Measurements from ENCODE around the gene CIDEC. TPM values are rescaled to one million over a fixed set of nuclear protein-coding genes. Genes with fewer than 3 reads are reported as not detected.
A peak's percentile ranks its signal among the peaks of the same experiment; 100 is the strongest.
"Not testable (repeated sequence)": the region's sequence is repeated elsewhere in the genome, so short reads cannot be mapped to it uniquely, and the experiment has no call there.

CIDEC gene
- total RNA-seq, 2 experiments from 2014 or later: not detected

- no peak overlapping the region for H3K27ac Mint-ChIP-seq
- H3K4me1 Mint-ChIP-seq: peaks cover 15% of the 10 kb centered on the region
- no peak overlapping the region for H3K4me3 Mint-ChIP-seq
- H3K36me3 Mint-ChIP-seq: peaks cover 2% of the 10 kb centered on the region
- ATAC-seq (ENCODE audit: low read depth) (no peak), DNase-seq (no peak)
- H3K9me3 Mint-ChIP-seq: no peaks in the 10 kb centered on the region
- peaks cover 13% of the 10 kb centered on the region for H3K27me3 Mint-ChIP-seq
- POLR2A ChIA-PET: interaction anchor here (0.8 to 2.2 kb wide), 5 partner anchors 13 to 31 kb away, joined by 3 to 5 read pairs (median 3); partner anchors contain the start of gene JAGN1
These were observed 31.8 kb upstream of the CIDEC start for GRCh38 chr3:9911863-9912262.

GRCh38 chr3:9909221-9910013, 29.4 kb upstream of the CIDEC start:
- ATAC-seq (ENCODE audit: low read depth): no peak
- Mint-ChIP-seq H3K27ac (no peak overlapping the region), H3K4me1 (peaks cover 12% of the 10 kb centered on the region)

GRCh38 chr3:9908286-9908685, 28.2 kb upstream of the CIDEC start:
- POLR2A ChIA-PET: interaction anchor here (0.5 kb wide), 1 partner anchor 75 kb away, joined by 5 read pairs; no protein-coding TSS in a partner anchor
- Mint-ChIP-seq H3K9me3 (no peaks in the 10 kb centered on the region), H3K4me3 (no peak overlapping the region), H3K4me1 (peaks cover 19% of the 10 kb centered on the region), H3K27me3 (peaks cover 9% of the 10 kb centered on the region), H3K27ac (no peak overlapping the region), H3K36me3 (peaks cover 2% of the 10 kb centered on the region)
- DNase-seq (no peak), ATAC-seq (ENCODE audit: low read depth) (no peak)

More at GRCh38 chr3:9909221-9910013, 29.4 kb upstream of the CIDEC start:
- no peak for DNase-seq
- POLR2A ChIA-PET: interaction anchor here (2.2 kb wide), 1 partner anchor 19 kb away, joined by 5 read pairs; the partner anchor contains the start of gene JAGN1
- Mint-ChIP-seq H3K9me3 (no peaks in the 10 kb centered on the region), H3K36me3 (peaks cover 2% of the 10 kb centered on the region), H3K27me3 (peaks cover 13% of the 10 kb centered on the region), H3K4me3 (no peak overlapping the region)

- no peak for DNase-seq
- H3K4me3 Mint-ChIP-seq: no peak overlapping the region
- no peaks in the 10 kb centered on the region for H3K36me3 Mint-ChIP-seq
- ATAC-seq (ENCODE audit: low read depth): no peak
- no peak overlapping the region for H3K27ac Mint-ChIP-seq
- peaks cover 3% of the 10 kb centered on the region for H3K27me3 Mint-ChIP-seq
- POLR2A ChIA-PET: interaction anchor here (0.9 kb wide), 1 partner anchor 61 kb away, joined by 4 read pairs; no protein-coding TSS in a partner anchor
- peaks cover 25% of the 10 kb centered on the region for H3K4me1 Mint-ChIP-seq
- no peaks in the 10 kb centered on the region for H3K9me3 Mint-ChIP-seq
These were observed 26.4 kb upstream of the CIDEC start for GRCh38 chr3:9906480-9906879.

GRCh38 chr3:9903904-9904303, 23.9 kb upstream of the CIDEC start:
- Mint-ChIP-seq H3K36me3 (no peaks in the 10 kb centered on the region), H3K4me1 (peaks cover 27% of the 10 kb centered on the region), H3K9me3 (no peaks in the 10 kb centered on the region), H3K27ac (no peak overlapping the region), H3K4me3 (no peak overlapping the region), H3K27me3 (no peaks in the 10 kb centered on the region)
- POLR2A ChIA-PET: no interaction called here
- no peak for DNase-seq
- ATAC-seq (ENCODE audit: low read depth): no peak

GRCh38 chr3:9903238-9903624, 23.2 kb upstream of the CIDEC start:
- Mint-ChIP-seq H3K36me3 (no peaks in the 10 kb centered on the region), H3K4me1 (peaks cover 30% of the 10 kb centered on the region), H3K9me3 (no peaks in the 10 kb centered on the region), H3K4me3 (peak overlapping the region; percentile 58), H3K27ac (peak overlapping the region; percentile 62), H3K27me3 (no peaks in the 10 kb centered on the region)
- ATAC-seq (ENCODE audit: low read depth) (no peak), DNase-seq (no peak)
- POLR2A ChIA-PET: interaction anchor here (0.5 to 2.7 kb wide), 3 partner anchors 13 to 272 kb away, joined by 4 to 32 read pairs (median 4); partner anchors contain the start of gene JAGN1

DNA sequence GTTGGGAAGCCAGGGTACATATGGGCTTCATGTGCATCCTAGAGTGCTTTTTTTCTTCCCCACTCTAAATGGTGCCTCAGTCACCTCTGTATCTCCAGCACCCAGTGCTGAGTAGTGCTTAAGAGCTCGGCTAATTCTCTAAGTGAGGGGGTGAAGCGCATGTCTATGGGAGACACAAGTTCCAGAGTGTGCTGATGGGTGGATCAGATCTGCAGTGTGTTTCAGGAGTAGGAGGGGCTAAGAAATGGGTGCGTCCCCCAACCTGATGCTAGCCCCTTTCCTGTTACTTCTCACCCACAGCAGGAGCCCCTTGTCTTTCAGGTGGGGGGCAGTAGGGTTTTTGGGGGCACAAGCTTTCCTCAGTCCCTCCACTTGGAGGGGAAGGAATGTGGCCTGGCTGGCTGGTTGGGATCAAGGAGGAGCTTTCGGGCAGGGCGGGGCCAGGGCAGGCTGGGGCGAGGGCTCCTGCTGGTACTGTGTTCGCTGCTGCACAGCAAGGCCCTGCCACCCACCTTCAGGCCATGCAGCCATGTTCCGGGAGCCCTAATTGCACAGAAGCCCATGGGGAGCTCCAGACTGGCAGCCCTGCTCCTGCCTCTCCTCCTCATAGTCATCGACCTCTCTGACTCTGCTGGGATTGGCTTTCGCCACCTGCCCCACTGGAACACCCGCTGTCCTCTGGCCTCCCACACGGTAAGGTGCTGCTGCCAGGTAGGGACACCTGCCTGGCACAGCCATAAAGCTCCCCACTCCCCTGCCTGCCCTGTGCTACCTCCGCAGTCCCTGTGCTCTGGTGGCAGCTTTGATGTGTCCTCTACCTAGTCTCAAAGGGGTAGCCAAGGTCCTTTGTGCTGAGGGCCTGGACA, 22.6 kb upstream of the CIDEC start, which contains the start of gene IL17RE:
TSS of gene IL17RE (plus strand) at position 477 of the 866 bp plus-strand sequence. CDS start at position 562, 85 bp downstream.
- Mint-ChIP-seq H3K9me3 (no peaks in the 10 kb centered on the region), H3K27me3 (no peaks in the 10 kb centered on the region), H3K4me1 (peaks cover 32% of the 10 kb centered on the region), H3K27ac (peak within 1 kb of the TSS; percentile 64), H3K36me3 (no peaks in the 10 kb centered on the region), H3K4me3 (peak within 1 kb of the TSS; percentile 58)
- POLR2A ChIA-PET: interaction anchor here (0.5 to 2.7 kb wide), 7 partner anchors 11 to 71 kb away, joined by 3 to 32 read pairs (median 3); partner anchors contain the start of genes CRELD1, IL17RC and JAGN1
- DNase-seq: no peak
- ATAC-seq (ENCODE audit: low read depth): peak; percentile 69

- H3K27ac Mint-ChIP-seq: peak overlapping the region; percentile 64
- ATAC-seq (ENCODE audit: low read depth) (peak; percentile 65), DNase-seq (peak; percentile 51)
- H3K27me3 Mint-ChIP-seq: no peaks in the 10 kb centered on the region
- no peaks in the 10 kb centered on the region for H3K36me3 Mint-ChIP-seq
- H3K9me3 Mint-ChIP-seq: no peaks in the 10 kb centered on the region
- POLR2A ChIA-PET: interaction anchor here (0.7 to 2.7 kb wide), 6 partner anchors 11 to 71 kb away, joined by 3 to 32 read pairs (median 4); partner anchors contain the start of genes CRELD1, IL17RC and JAGN1
- H3K4me3 Mint-ChIP-seq: peak overlapping the region; percentile 55
- H3K4me1 Mint-ChIP-seq: peaks cover 33% of the 10 kb centered on the region
These were observed 21.9 kb upstream of the CIDEC start for GRCh38 chr3:9901967-9902366.

GRCh38 chr3:9900965-9901415, 20.9 kb upstream of the CIDEC start:
- not testable (repeated sequence) for DNase-seq; H3K9me3 Mint-ChIP-seq; H3K36me3 Mint-ChIP-seq; H3K4me3 Mint-ChIP-seq; ATAC-seq (ENCODE audit: low read depth); H3K27me3 Mint-ChIP-seq
- H3K4me1 Mint-ChIP-seq: peaks cover 34% of the 10 kb centered on the region
- POLR2A ChIA-PET: interaction anchor here (1.8 to 2.7 kb wide), 2 partner anchors 10 to 32 kb away, joined by 5 to 32 read pairs; partner anchors contain the start of genes CRELD1 and JAGN1
- peak overlapping the region; percentile 5 for H3K27ac Mint-ChIP-seq

- ATAC-seq (ENCODE audit: low read depth) (no peak), DNase-seq (no peak)
- no peaks in the 10 kb centered on the region for H3K9me3 Mint-ChIP-seq
- H3K4me1 Mint-ChIP-seq: peaks cover 40% of the 10 kb centered on the region
- no peak overlapping the region for H3K27ac Mint-ChIP-seq
- peaks cover 9% of the 10 kb centered on the region for H3K36me3 Mint-ChIP-seq
- H3K4me3 Mint-ChIP-seq: no peak overlapping the region
- H3K27me3 Mint-ChIP-seq: no peaks in the 10 kb centered on the region
- POLR2A ChIA-PET: no interaction called here
These were observed 19.3 kb upstream of the CIDEC start for GRCh38 chr3:9899289-9899791.

GRCh38 chr3:9898467-9899241, 18.6 kb upstream of the CIDEC start:
- DNase-seq (no peak), ATAC-seq (ENCODE audit: low read depth) (no peak)
- Mint-ChIP-seq H3K4me1 (peaks cover 42% of the 10 kb centered on the region), H3K9me3 (no peaks in the 10 kb centered on the region), H3K4me3 (no peak overlapping the region), H3K27me3 (no peaks in the 10 kb centered on the region), H3K27ac (no peak overlapping the region), H3K36me3 (peaks cover 16% of the 10 kb centered on the region)
- POLR2A ChIA-PET: no interaction called here
